GM19452 (cell line): ENCODE data around the gene PC.
"Not testable (repeated sequence)": the region's sequence is repeated elsewhere in the genome, so short reads cannot be mapped to it uniquely, and the experiment has no call there.

Experiments
- ATAC-seq: cut with Tn5 transposase; IDR thresholded peaks from one replicate; pipeline ENCODE4 v1.9.1; 2021; ENCODE audit not compliant: unreplicated experiment

PC gene

GRCh38 chr11:66800720-66801428, 157.3 kb downstream of the PC start:
- ATAC-seq: no peak

GRCh38 chr11:66799815-66800214, 158.4 kb downstream of the PC start:
- ATAC-seq: not testable (repeated sequence)
